Activated effector memory CD4-positive, alpha-beta T cell treated with anti-CD3 and anti-CD28 coated beads, Interleukin-2, amount 50 U/mL, for 16 hours (primary cell): ENCODE measurements around the gene CAMK1D.

Source experiments
- DNase-seq: peaks from one replicate; pipeline ENCODE4 v3.0.0-alpha.2; 2020

Gene CAMK1D

GRCh38 chr10:12774204-12774894 lies 425.0 kb downstream of the CAMK1D start:
- no peak for DNase-seq

GRCh38 chr10:12777840-12778585 lies 428.7 kb downstream of the CAMK1D start:
- DNase-seq, result peak; percentile 50

GRCh38 chr10:12780634-12781601 lies 431.6 kb downstream of the CAMK1D start:
- no peak for DNase-seq

- DNase-seq, result no peak
Measured at GRCh38 chr10:12781976-12782375, 432.6 kb downstream of the CAMK1D start.

GRCh38 chr10:12782537-12782936 lies 433.2 kb downstream of the CAMK1D start:
- peak; percentile 66 for DNase-seq

- no peak for DNase-seq
Measured at GRCh38 chr10:12783293-12783692, 433.9 kb downstream of the CAMK1D start.

GRCh38 chr10:12784646-12785045 lies 435.3 kb downstream of the CAMK1D start:
- DNase-seq, result no peak

GRCh38 chr10:12785415-12785831 lies 436.1 kb downstream of the CAMK1D start:
- DNase-seq, result no peak

GRCh38 chr10:12787297-12787696 lies 437.9 kb downstream of the CAMK1D start:
- no peak for DNase-seq

- no peak for DNase-seq
Measured at GRCh38 chr10:12788277-12788676, 438.9 kb downstream of the CAMK1D start.

- no peak for DNase-seq
Measured at GRCh38 chr10:12790270-12790669, 440.9 kb downstream of the CAMK1D start.

- DNase-seq, result no peak
Measured at GRCh38 chr10:12791728-12792127, 442.4 kb downstream of the CAMK1D start.

- no peak for DNase-seq
Measured at GRCh38 chr10:12792889-12793556, 443.7 kb downstream of the CAMK1D start.

- DNase-seq, result no peak
Measured at GRCh38 chr10:12795315-12796110, 446.2 kb downstream of the CAMK1D start.

GRCh38 chr10:12796401-12797160 lies 447.2 kb downstream of the CAMK1D start:
- no peak for DNase-seq

GRCh38 chr10:12797471-12798262 lies 448.3 kb downstream of the CAMK1D start:
- DNase-seq, result no peak

- no peak for DNase-seq
Measured at GRCh38 chr10:12799144-12799543, 449.8 kb downstream of the CAMK1D start.

GRCh38 chr10:12799714-12800113 lies 450.4 kb downstream of the CAMK1D start:
- DNase-seq, result no peak

GRCh38 chr10:12800302-12800701 lies 451.0 kb downstream of the CAMK1D start:
- no peak for DNase-seq
